K562 (cell line): ENCODE data around the gene NR6A1. TPM values are rescaled to one million over a fixed set of nuclear protein-coding genes. Genes with fewer than 3 reads are reported as not detected.

Source experiments
- ATAC-seq: fragments of 200-7000 bp; cut with Tn5 transposase; 3 replicates; pipeline ENCODE4 v1.9.1; 2020; ENCODE audit warnings: moderate library complexity
- BruUV-seq: library from RNA; stranded (reverse); fragments of 400-500 nt; replicated peaks from 2 replicates; lab custom pipeline; 2021; lab: Mats Ljungman, UMichigan
- CTCF ChIA-PET: fragments of 300-600 bp; formaldehyde crosslinking; extraction: SDS; loops from one replicate; lab custom pipeline; 2021; ENCODE audit warnings: low intra/inter-chr PET ratio; lab: Yijun Ruan, JAX
- POLR2A ChIA-PET: fragments of 300-600, 350-650 bp; sonication (Branson Sonifier 250); formaldehyde crosslinking; extraction: SDS; loops from one replicate; lab custom pipeline; 2021; ENCODE audit warnings: antibody characterized with exemption, inconsistent platforms; lab: Yijun Ruan, JAX
- DNase-seq, 4 experiments: peaks; one replicate each; pipeline versions ENCODE4 v3.0.0 to v3.0.0-alpha.2; 2011 to 2018; ENCODE audit warnings: low spot score in 3 of 4, mixed read lengths in 3 of 4; ENCODE audit errors: extremely low read depth in 1 of 4
- FAIRE-seq: peaks from 2 replicates; lab custom pipeline; 2011; peaks lifted over from hg19 to GRCh38; lab: Jason Lieb, UNC
- H2AFZ ChIP-seq: 2 replicates; pipeline ENCODE4 v1.6.0; 2011; ENCODE audit warnings: low read depth, low read length, control low read depth, inconsistent platforms
- H3K27ac ChIP-seq: fragments of 200-600 bp; 3 replicates; pipeline ENCODE4 v1.8.0; 2011; ENCODE audit warnings: low read depth, mild to moderate bottlenecking, control low read depth, inconsistent platforms, low read length, moderate library complexity, mixed read lengths; ENCODE audit errors: extremely low read depth
- H3K27me3 ChIP-seq, 2 experiments: fragments of 300-600 bp in 1 of 2; 2 replicates in 1 of 2; 3 replicates in 1 of 2; pipeline versions ENCODE4 v1.6.0 to v1.8.0; 2011; ENCODE audit warnings: inconsistent platforms in 2 of 2, low read length in 2 of 2, mild to moderate bottlenecking in 1 of 2, mixed read lengths in 1 of 2, moderate library complexity in 1 of 2; ENCODE audit not compliant: control insufficient read depth in 2 of 2, insufficient read depth in 2 of 2
- H3K36me3 ChIP-seq: fragments of 300-600 bp; 3 replicates; pipeline ENCODE4 v1.8.0; 2011; ENCODE audit warnings: mild to moderate bottlenecking, low read length, inconsistent platforms; ENCODE audit not compliant: control insufficient read depth, insufficient read depth
- H3K4me1 ChIP-seq, 2 experiments: fragments of 200-600 bp in 1 of 2; replicated peaks in 1 of 2; 2 replicates in 1 of 2; 3 replicates in 1 of 2; pipeline versions ENCODE4 v1.5.1 to v1.8.0; 2011; ENCODE audit warnings: inconsistent platforms in 2 of 2, low read length in 2 of 2, mild to moderate bottlenecking in 1 of 2, mixed read lengths in 1 of 2, moderate library complexity in 1 of 2; ENCODE audit not compliant: control insufficient read depth in 2 of 2, insufficient read depth in 2 of 2
- H3K4me2 ChIP-seq: 2 replicates; pipeline ENCODE4 v1.6.1; 2011; ENCODE audit warnings: low read length, control low read depth, inconsistent platforms, mixed read lengths; ENCODE audit not compliant: insufficient read depth
- H3K4me3 ChIP-seq: fragments of 200-600 bp; sonication (generic), shearing (Covaris generic); 2 replicates; pipeline ENCODE4 v1.5.1; 2016; ENCODE audit warnings: control low read depth, inconsistent platforms
- H3K79me2 ChIP-seq: fragments of 200-600 bp; 3 replicates; pipeline ENCODE4 v1.8.0; 2011; ENCODE audit warnings: low read length, inconsistent platforms; ENCODE audit not compliant: control insufficient read depth, insufficient read depth
- H3K9ac ChIP-seq, 2 experiments: 2 replicates each; pipeline versions ENCODE4 v1.6.0 to v1.6.1; 2011; ENCODE audit warnings: low read depth in 2 of 2, low read length in 2 of 2, control low read depth in 1 of 2, inconsistent platforms in 1 of 2, mild to moderate bottlenecking in 1 of 2, mixed read lengths in 1 of 2; ENCODE audit not compliant: insufficient read depth in 1 of 2
- H3K9me1 ChIP-seq: one replicate; pipeline ENCODE4 v1.6.0; 2011; ENCODE audit warnings: inconsistent platforms, mild to moderate bottlenecking, low read length, moderate library complexity; ENCODE audit not compliant: control insufficient read depth, insufficient read depth
- H3K9me3 ChIP-seq: replicated peaks from 2 replicates; pipeline ENCODE4 v1.5.1; 2011; ENCODE audit warnings: low read depth, low read length, inconsistent platforms; ENCODE audit not compliant: control insufficient read depth, insufficient read depth
- H4K20me1 ChIP-seq: replicated peaks from 2 replicates; pipeline ENCODE4 v1.6.1; 2011; ENCODE audit warnings: low read length, inconsistent platforms, mixed read lengths; ENCODE audit not compliant: control insufficient read depth, insufficient read depth
- CCAR2 ChIP-seq: fragments of 200-400 bp; formaldehyde crosslinking; IDR thresholded peaks from 2 replicates; pipeline ENCODE4 v1.6.1; 2017; ENCODE audit warnings: mild to moderate bottlenecking, low read depth, low read length
- MAFG ChIP-seq: fragments of 450-650 bp; conservative IDR thresholded peaks from 2 replicates; pipeline ENCODE4 v1.6.1; 2016; ENCODE audit warnings: missing genetic modification characterization, missing compliant biosample characterization
- MBD2 ChIP-seq: sonication (generic); IDR thresholded peaks from 2 replicates; pipeline ENCODE4 v1.6.1; 2016; ENCODE audit warnings: low read depth, borderline replicate concordance
- SRSF3 ChIP-seq: fragments of 200-400 bp; formaldehyde crosslinking; IDR thresholded peaks from 2 replicates; pipeline ENCODE4 v1.6.1; 2016; ENCODE audit warnings: mild to moderate bottlenecking, low read length, moderate library complexity; ENCODE audit not compliant: insufficient read depth
- TRIM25 ChIP-seq: fragments of 450-650 bp; IDR thresholded peaks from 2 replicates; pipeline ENCODE4 v1.7.0; 2016; ENCODE audit warnings: borderline replicate concordance
- ZNF280A ChIP-seq: fragments of 450-650 bp; IDR thresholded peaks from 2 replicates; pipeline ENCODE4 v1.6.1; 2018; ENCODE audit warnings: mild to moderate bottlenecking, low read depth; ENCODE audit not compliant: partially characterized antibody
- WGBS: fragments of 100-300 bp; shearing (Covaris generic); methylation state at CpG from one replicate; pipeline ENCODE4 v1.1.6; 2016; ENCODE audit warnings: low coverage, mixed read lengths; ENCODE audit not compliant: insufficient coverage; ENCODE audit errors: missing lambda C conversion rate; 5-methylcytosine and 5-hydroxymethylcytosine counted together
- in situ Hi-C: fragments of 300-500 bp; cut with MboI; formaldehyde crosslinking; loops from 4 replicates; pipeline ENCODE4 v1.15.0; 2018; ENCODE audit warnings: inconsistent platforms, mixed read lengths
- intact Hi-C: fragments of 100-400 bp; cut with micrococcal nuclease; formaldehyde crosslinking; loops from 2 replicates; pipeline ENCODE4 v1.14.2; 2022
- polyA plus RNA-seq, 8 experiments: library from polyadenylated mRNA; depleted of rRNA in 4 of 8; stranded (reverse) in 5 of 8; unstranded in 3 of 8; fragments of >200 nt; fragmentation: Nextera tagmentation in 2 of 8; fragmentation: Illumina TruSeq in 1 of 8; extraction: Ambion mirVana in 2 of 8; extraction: Trizol in 1 of 8; gene quantifications; 2 replicates each; pipeline versions ENCODE4 v1.2.1 to v1.2.3, GENCODE V29; 2011 to 2014; ENCODE audit warnings: inconsistent platforms in 1 of 8, missing spikeins in 1 of 8
- total RNA-seq, 7 experiments: library from RNA; depleted of rRNA in 6 of 7; stranded (reverse); fragments of >200 nt in 6 of 7; fragmentation: Illumina TruSeq in 2 of 7; extraction: Trizol in 2 of 7; gene quantifications; 2 replicates each; pipeline versions ENCODE4 v1.2.1 to v1.2.3, GENCODE V29; 2011 to 2021; ENCODE audit warnings: low replicate concordance in 1 of 7

Gene NR6A1
- total and polyA plus RNA-seq, 9 of the 15 experiments (the other 6 are each of a cell fraction or from before 2014, with no cell fraction given): 9.7 to 55.4 (median 28.3) TPM

- ChIA-PET CTCF (no interaction called here), POLR2A (no interaction called here)
- Histone ChIP-seq H3K9me3 (no peaks in the 10 kb centered on the region), H3K79me2 (no peaks in the 10 kb centered on the region), H3K4me2 (no peak overlapping the region), H3K4me1 (no peaks in the 10 kb centered on the region), H2AFZ (no peak overlapping the region), H3K27ac (no peak overlapping the region), H3K9me1 (no peaks in the 10 kb centered on the region), H4K20me1 (no peaks in the 10 kb centered on the region), H3K9ac (no peak overlapping the region), H3K27me3 (no peaks in the 10 kb centered on the region), H3K4me3 (no peak overlapping the region), H3K36me3 (peaks cover 50% of the 10 kb centered on the region)
- ATAC-seq: no peak
- WGBS: 89% methylated on average over 3 of the region's 3 CpGs
- in situ Hi-C loops (no loop called here), intact Hi-C loops (no loop called here)
- DNase-seq: no peak
- TF ChIP-seq ZNF280A (no peak), SRSF3 (no peak), MBD2 (no peak), MAFG (tag) (no peak), TRIM25 (no peak), CCAR2 (no peak)
- FAIRE-seq: no peak
- BruUV-seq: no TSS peak
These were observed 250.0 kb downstream of the NR6A1 start for GRCh38 chr9:124521142-124521541.
